Parathyroid adenoma (tissue), 2 donors: ENCODE data around the gene HEXIM1.

Experiments
- H2AFZ ChIP-seq: fragments of 300-600 bp; sonication (generic); one replicate; pipeline ENCODE4 v1.7.0; 2017; ENCODE audit warnings: antibody characterized with exemption, mild to moderate bottlenecking
- H3K27ac ChIP-seq: fragments of 300-600 bp; sonication (generic); one replicate; pipeline ENCODE4 v1.7.0; 2017
- H3K27me3 ChIP-seq: fragments of 300-600 bp; sonication (generic); one replicate; pipeline ENCODE4 v1.7.0; 2017; ENCODE audit warnings: low read length; ENCODE audit not compliant: control insufficient read depth, insufficient read depth
- H3K36me3 ChIP-seq: fragments of 300-600 bp; sonication (generic); one replicate; pipeline ENCODE4 v1.7.0; 2017; ENCODE audit warnings: low read length; ENCODE audit not compliant: control insufficient read depth, insufficient read depth
- H3K4me1 ChIP-seq: fragments of 300-600 bp; sonication (generic); one replicate; pipeline ENCODE4 v1.7.0; 2017; ENCODE audit warnings: control low read depth
- H3K4me2 ChIP-seq: fragments of 300-600 bp; sonication (generic); one replicate; pipeline ENCODE4 v1.7.0; 2017; ENCODE audit warnings: low read length
- H3K4me3 ChIP-seq: fragments of 300-600 bp; sonication (generic); one replicate; pipeline ENCODE4 v1.7.0; 2017; ENCODE audit warnings: low read depth, low read length
- H3K79me2 ChIP-seq: fragments of 300-600 bp; sonication (generic); one replicate; pipeline ENCODE4 v1.7.0; 2017; ENCODE audit warnings: control low read depth
- H3K9ac ChIP-seq: fragments of 300-600 bp; sonication (generic); one replicate; pipeline ENCODE4 v1.7.0; 2017; ENCODE audit warnings: mild to moderate bottlenecking
- H3K9me3 ChIP-seq: fragments of 300-600 bp; sonication (generic); one replicate; pipeline ENCODE4 v1.7.0; 2017; ENCODE audit warnings: low read length; ENCODE audit not compliant: control insufficient read depth
- TF ChIP-seq, protein P1 (sequence below): fragments of 300-600 bp; sonication (generic); IDR thresholded peaks from one replicate; pipeline ENCODE4 v1.7.0; 2017; ENCODE audit warnings: antibody characterized with exemption, mild to moderate bottlenecking
- donor health status: primary hyperparathyroidism.

Gene HEXIM1

DNA sequence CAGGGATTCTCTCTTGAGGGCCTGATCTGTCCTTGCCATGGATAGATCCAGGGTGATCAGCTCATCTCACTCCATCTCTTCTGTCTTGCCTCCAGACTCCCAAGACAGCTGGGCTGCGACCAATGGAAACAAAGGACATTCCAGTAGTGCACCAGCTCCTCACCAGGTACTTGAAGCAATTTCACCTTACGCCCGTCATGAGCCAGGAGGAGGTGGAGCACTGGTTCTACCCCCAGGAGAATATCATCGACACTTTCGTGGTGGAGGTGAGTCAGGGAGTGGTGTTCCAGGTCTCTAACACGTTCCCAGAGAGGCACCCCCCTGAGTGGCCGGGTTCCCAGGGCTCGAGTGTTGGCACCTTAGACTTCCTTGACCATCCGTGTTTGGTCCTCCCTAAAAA, 45.4 kb upstream of the HEXIM1 start:
- Histone ChIP-seq H3K27me3 (no peaks in the 10 kb centered on the region), H3K36me3 (no peaks in the 10 kb centered on the region), H2AFZ (no peak overlapping the region), H3K79me2 (no peaks in the 10 kb centered on the region), H3K4me1 (no peaks in the 10 kb centered on the region), H3K9me3 (no peaks in the 10 kb centered on the region), H3K4me3 (no peak overlapping the region), H3K9ac (no peak overlapping the region), H3K27ac (no peak overlapping the region), H3K4me2 (no peak overlapping the region)
- TF ChIP-seq, protein P1, sequence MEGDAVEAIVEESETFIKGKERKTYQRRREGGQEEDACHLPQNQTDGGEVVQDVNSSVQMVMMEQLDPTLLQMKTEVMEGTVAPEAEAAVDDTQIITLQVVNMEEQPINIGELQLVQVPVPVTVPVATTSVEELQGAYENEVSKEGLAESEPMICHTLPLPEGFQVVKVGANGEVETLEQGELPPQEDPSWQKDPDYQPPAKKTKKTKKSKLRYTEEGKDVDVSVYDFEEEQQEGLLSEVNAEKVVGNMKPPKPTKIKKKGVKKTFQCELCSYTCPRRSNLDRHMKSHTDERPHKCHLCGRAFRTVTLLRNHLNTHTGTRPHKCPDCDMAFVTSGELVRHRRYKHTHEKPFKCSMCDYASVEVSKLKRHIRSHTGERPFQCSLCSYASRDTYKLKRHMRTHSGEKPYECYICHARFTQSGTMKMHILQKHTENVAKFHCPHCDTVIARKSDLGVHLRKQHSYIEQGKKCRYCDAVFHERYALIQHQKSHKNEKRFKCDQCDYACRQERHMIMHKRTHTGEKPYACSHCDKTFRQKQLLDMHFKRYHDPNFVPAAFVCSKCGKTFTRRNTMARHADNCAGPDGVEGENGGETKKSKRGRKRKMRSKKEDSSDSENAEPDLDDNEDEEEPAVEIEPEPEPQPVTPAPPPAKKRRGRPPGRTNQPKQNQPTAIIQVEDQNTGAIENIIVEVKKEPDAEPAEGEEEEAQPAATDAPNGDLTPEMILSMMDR: no peak

DNA sequence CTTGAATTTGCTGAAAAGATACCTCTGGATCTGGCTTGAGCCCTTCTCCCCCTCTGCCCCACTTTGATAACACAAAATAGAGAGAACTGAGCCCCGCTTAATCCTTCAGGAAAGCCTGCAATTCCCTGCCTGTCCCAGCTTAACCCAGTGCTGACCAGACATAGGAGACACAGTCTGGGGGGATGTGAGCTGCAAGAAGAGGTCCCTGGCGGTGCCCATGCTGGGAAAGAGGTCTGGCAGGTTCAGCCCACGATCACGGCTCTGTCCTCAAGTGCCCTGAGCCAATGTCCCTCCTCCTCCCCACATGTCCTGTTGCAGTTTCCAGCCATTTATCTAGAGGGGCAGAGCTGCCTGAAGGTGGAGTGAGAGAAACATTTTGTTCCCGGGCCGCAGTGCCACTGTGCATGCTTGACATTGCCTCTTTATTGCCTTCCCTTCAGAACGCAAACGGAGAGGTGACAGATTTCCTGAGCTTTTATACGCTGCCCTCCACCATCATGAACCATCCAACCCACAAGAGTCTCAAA, 44.9 kb upstream of the HEXIM1 start:
- no peak overlapping the region for H3K4me2 ChIP-seq
- no peaks in the 10 kb centered on the region for H3K9me3 ChIP-seq
- H3K79me2 ChIP-seq: no peaks in the 10 kb centered on the region
- no peak overlapping the region for H3K27ac ChIP-seq
- no peaks in the 10 kb centered on the region for H3K36me3 ChIP-seq
- H3K9ac ChIP-seq: no peak overlapping the region
- H3K4me3 ChIP-seq: no peak overlapping the region
- H3K27me3 ChIP-seq: no peaks in the 10 kb centered on the region
- H2AFZ ChIP-seq: no peak overlapping the region
- no peaks in the 10 kb centered on the region for H3K4me1 ChIP-seq
- TF ChIP-seq, protein P1: no peak

DNA sequence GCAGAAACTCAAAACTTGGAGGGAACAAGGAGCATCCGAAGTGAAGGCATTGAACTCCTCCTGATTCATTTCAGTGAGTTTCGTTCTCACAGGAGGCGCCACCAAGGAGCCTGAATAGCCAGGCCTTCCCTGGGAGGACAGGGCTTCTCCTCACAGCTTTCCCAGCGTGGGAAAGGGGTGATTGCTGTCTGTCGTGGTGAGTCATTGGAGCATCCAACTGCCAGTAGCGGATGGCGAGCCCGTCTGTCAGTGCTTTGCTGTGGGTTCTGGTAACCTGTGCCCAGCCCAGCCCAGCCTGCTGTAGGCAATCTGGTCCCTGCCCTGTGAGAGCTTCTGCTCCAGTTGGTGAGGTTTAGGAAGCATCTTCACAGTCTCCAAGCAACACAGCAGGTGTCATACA, 44.2 kb upstream of the HEXIM1 start:
- Histone ChIP-seq H3K4me1 (no peaks in the 10 kb centered on the region), H3K27ac (no peak overlapping the region), H3K4me3 (no peak overlapping the region), H3K36me3 (no peaks in the 10 kb centered on the region), H3K27me3 (no peaks in the 10 kb centered on the region), H3K79me2 (no peaks in the 10 kb centered on the region), H2AFZ (no peak overlapping the region), H3K9ac (no peak overlapping the region), H3K9me3 (no peaks in the 10 kb centered on the region), H3K4me2 (no peak overlapping the region)
- TF ChIP-seq, protein P1: no peak

DNA sequence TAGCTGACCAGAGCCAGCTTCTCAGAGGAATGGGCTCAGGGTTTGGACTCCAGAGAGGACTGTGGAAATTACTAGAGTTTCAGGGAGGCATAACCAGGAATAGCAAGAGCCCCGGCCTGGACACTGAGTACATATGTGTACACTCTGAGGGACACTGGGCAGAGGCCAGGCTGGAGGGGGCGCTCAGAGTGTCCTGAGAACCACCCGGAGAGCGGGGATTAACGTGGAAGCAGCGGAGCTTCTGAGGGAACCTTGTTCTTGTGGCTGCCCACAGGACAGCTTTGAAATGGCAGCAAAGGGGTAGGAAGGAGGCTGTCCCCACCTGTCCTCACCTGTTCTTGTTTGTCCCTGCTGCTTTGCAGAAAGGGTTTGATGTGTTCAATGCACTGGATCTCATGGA, 43.8 kb upstream of the HEXIM1 start:
- Histone ChIP-seq H3K4me1 (no peaks in the 10 kb centered on the region), H3K4me2 (no peak overlapping the region), H2AFZ (no peak overlapping the region), H3K79me2 (no peaks in the 10 kb centered on the region), H3K4me3 (no peak overlapping the region), H3K27me3 (no peaks in the 10 kb centered on the region), H3K36me3 (no peaks in the 10 kb centered on the region), H3K9ac (no peak overlapping the region), H3K9me3 (no peaks in the 10 kb centered on the region), H3K27ac (no peak overlapping the region)
- TF ChIP-seq, protein P1: no peak

DNA sequence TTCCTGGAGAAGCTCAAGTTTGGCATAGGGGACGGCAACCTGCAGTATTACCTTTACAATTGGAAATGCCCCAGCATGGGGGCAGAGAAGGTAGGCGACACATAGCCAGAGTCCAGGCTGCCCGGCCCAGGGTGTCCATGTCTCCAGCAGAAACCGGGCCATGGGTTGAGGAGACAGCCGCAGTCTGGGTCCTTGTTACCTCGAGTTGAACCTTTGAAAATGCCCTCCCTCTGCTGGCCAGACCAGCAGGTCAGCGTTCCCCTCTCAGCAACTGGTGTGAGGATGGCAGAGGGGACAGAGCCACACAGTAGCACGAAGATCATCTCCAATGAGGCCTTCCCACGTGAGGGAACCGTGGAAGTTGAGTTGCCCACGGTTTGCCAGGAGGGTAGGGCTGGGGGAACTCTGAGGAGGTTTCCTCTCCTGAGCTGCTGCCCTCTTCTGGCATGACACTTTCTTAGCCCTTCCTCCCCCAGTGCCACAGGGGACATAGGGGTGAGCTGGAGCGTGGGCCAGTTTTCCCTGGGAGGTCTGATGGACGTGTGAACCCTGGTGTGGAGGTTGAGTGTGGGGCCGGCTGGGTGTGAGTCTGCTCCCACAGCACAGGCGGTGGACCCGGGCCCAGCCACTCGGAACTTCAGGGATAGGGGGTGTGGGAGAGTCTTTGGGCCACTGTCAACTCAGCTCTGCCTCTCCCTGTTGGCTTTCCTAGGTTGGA, 43.2 kb upstream of the HEXIM1 start:
- H2AFZ ChIP-seq: no peak overlapping the region
- no peak overlapping the region for H3K9ac ChIP-seq
- no peaks in the 10 kb centered on the region for H3K4me1 ChIP-seq
- no peaks in the 10 kb centered on the region for H3K27me3 ChIP-seq
- H3K36me3 ChIP-seq: no peaks in the 10 kb centered on the region
- no peaks in the 10 kb centered on the region for H3K9me3 ChIP-seq
- TF ChIP-seq, protein P1: no peak
- H3K27ac ChIP-seq: no peak overlapping the region
- no peak overlapping the region for H3K4me3 ChIP-seq
- H3K79me2 ChIP-seq: no peaks in the 10 kb centered on the region
- no peak overlapping the region for H3K4me2 ChIP-seq
